RKO (cell line): ENCODE measurements around the gene SCN4A.
"Not testable (repeated sequence)": the region's sequence is repeated elsewhere in the genome, so short reads cannot be mapped to it uniquely, and the experiment has no call there.

Experiments
- DNase-seq: peaks from one replicate; pipeline ENCODE4 v3.0.0-alpha.2; 2016; ENCODE audit warnings: low spot score

Gene SCN4A

DNA sequence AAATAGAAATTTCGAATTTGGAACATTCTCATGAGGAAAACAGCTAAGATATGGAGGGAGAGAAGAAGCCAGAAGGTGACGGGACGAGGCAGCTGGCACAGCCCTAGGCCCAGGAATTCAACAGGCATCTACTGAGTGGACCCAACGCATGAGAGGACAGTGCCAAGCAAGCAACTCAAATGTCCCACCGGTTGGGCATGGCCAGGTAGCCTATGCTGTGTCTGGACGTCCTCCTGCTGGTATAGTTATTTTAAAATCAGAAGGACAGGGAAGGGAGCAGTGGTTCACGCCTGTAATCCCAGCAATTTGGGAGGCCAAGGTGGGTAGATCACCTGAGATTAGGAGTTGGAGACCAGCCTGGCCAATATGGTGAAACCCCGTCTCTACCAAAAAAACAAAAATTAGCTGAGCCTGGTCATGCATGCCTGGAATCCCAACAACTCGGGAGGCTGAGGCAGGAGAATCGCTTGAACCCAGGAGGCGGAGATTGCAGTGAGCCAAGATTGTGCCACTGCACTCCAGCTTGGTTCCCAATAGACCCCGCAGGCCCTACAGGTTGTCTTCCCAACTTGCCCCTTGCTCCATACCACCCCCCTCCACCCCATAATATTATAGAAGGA lies 56.0 kb downstream of the SCN4A start:
- no peak for DNase-seq

DNA sequence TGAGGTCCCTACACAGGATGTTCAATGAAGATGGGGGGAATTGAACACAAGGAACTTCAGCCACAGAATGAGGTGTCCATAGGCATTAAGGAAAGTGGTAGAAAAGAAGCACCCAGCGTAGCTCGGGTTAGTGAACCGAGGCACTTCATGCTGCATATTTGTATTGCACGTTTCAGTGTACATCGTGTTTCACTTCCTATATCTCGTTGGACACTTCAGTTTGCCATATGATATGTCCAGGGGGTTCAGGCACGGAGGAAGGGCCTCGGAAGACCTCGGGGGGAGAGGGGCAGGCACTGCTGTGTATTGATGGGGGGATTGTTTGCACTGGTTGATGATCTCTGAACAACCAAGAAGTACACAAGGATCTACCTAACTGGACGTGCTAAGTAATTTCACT lies 57.0 kb downstream of the SCN4A start:
- DNase-seq = not testable (repeated sequence)

DNA sequence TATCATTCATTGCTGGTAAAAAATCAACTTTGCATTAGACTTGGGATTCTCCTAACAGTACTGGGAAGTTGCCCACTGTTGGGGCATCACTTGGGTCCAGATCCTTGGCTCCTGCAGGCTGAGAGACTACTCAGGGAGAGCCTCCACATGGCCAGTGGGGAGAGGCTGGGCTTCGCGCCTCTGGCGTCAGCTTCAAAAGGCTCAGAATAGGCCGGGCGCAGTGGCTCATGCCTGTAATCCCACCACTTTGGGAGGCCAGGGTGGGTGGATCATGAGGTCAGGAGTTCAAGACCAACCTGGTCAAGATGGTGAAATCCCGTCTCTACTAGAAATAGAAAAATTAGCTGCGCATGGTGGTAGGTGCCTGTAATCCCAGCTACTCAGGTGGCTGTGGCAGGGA lies 58.2 kb downstream of the SCN4A start:
- no peak for DNase-seq

DNA sequence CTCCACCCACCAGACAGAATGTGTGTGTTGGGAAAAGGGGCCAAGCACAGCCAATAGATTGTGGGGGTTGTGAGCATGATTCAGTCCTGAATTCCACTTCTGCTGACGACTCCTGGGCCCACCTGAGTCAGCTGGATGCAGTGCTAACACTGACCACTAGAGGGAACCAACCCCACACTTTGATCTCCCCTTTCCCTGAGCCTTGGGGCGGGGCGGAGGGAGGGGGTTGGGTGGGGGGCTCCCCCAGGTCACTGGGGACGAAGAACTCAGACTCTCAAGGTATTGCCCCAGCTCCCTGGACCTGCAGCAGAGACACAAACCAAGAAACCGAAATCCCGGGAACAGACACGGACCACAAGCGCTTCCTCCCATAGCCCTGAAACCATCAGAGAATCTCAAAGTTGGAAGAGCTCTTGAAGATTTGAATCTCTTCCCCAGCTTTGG lies 61.0 kb downstream of the SCN4A start:
- peak; percentile 51 for DNase-seq

DNA sequence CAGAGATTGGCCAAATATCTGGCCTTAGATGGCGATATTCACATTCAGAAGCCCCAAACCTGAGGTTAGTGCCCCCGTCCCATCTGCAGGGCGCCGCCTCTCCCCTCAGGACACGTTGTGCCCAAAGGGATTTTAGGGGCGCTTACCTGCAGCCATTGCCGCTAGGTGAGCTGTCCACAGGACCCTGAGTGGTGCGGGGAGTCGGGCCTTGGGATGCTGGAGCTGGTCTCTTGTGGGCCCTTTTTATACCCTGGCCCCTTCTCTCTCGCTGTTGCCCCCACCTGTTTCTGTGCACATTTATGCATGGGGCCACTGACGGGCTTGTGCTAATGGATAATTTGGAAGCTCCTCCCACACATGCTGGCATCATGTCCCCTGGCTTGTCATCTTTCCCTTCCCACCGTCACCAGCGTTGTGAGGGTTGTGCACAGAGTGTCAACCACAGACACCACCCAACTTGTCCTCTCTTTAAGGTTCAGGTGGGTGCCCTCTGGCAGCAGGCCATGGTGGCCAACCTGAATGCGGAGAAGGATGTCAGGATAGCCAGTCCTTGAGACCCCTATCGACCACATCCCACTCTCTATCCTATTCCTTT lies 61.6 kb downstream of the SCN4A start, which contains the start of gene CSHL1:
CSHL1 (minus strand) TSS at position 218 of the 595 bp plus-strand sequence; CDS start at position 156, 62 bp downstream.
- no peak for DNase-seq

DNA sequence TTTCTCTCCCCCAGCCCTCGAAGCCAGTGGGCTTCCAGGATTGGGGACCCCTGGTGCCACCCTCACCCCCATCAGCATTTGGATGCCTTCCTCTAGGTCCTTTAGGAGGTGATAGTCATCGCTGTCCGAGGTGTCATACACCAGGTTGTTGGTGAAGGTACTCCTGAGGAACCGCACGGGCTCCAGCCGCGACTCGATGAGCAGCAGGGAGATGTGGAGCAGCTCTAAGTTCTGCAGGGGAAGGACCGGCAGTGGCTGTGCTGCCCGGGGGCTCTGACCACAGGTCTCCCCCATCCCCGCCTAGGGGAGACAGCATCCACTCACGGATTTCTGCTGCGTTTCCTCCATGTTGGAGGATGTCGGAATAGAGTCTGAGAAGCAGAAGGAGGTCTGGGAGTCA lies 62.6 kb downstream of the SCN4A start:
- DNase-seq = no peak

DNA sequence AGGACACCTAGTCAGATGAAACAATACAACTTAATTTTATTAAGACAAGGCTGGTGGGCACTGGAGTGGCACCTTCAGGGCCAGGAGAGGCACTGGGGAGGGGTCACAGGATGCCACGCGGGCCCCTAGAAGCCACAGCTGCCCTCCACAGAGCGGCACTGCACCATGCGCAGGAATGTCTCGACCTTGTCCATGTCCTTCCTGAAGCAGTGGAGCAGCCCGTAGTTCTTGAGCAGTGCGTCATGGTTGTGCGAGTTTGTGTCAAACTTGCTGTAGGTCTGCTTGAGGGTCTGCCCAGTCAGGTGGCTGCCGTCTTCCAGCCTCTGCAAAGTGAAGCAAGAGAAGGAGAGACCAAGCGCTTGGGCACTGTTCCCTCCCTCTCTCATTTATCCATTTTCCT lies 63.1 kb downstream of the SCN4A start:
- DNase-seq = not testable (repeated sequence)

DNA sequence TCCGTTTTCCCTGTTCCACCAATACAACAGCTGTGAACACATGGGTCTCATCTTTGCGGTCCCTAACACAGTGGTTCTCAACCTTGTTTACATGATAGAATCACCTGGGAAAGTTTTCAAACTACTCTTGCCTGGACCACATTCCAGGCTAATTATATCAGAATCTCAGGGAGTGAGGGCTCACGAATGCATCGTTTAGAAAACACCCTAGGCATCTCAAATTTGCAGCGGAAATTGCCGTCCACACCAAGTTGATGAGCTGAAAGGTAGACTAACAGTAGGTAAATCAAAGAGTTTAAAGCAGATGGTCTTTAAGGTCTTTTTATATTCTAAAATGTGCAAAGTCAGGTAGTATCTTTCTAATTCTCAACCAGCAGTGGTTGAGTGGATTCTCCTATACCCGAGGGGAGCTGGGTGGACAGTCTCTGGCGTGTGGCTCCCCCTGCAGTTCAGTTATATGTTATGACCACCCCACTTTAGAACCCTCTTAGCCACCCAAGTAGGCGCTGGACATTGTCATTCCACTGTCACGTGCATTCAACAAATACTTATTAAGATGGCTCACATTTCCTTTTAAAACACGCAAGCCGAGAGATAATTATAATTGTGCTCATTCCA lies 65.4 kb downstream of the SCN4A start:
- peak; percentile 10 for DNase-seq

DNA sequence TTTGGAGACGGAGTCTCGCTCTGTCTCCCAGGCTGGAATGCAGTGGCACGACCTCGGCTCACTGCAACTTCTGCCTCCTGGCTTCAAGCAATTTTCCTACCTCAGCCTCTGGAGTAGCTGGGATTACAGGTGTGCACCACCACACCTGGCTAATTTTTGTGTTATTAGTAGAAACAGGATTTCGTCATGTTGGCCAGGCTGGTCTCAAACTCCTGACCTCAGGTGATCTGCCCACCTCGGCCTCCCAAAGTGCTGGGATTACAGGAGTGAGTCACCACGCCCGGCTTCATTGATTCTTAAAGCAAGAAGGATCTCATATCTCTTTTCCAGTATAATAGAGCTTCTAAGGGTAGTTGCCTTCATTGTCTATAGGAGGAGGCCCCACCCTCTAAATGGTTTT lies 67.9 kb downstream of the SCN4A start:
- DNase-seq = not testable (repeated sequence)

DNA sequence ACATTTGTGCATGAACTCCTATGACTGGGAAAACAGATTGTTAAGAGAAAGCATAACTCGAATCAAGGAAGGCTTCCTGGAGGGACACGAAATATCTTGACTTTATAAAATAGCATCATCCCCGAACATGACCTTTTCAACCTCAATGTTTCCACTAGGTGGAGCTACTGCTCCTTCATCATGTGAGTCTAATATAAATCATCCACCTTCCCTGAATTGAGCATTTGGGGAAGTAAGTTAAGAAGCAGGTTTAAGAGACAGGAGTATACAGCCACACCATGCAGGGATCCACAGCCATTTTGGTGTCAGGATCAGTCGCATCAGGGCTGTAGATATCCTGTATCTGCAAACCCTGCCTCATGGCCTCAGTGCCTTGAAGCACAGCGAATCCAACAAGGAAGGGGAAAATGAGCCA lies 68.9 kb downstream of the SCN4A start:
- not testable (repeated sequence) for DNase-seq

DNA sequence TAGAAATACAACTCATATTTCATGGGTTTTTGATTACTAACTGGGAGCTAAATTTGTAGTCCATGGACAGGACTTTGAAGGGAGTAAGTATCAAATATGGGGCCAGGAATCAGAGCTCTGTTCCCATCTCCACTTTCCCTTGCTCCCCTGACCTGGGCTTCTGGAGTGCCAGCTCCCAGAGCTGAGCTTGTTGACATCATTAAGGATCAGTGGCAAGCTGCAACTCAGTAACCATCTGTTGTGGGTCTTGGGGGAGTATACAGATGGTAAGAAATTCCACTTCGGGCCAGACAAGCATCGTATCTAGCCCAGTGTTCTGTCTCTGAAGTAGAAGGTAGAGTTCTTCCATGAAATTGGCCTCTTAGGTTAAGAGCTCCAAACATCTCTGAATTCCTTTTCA lies 70.7 kb downstream of the SCN4A start:
- not testable (repeated sequence) for DNase-seq

DNA sequence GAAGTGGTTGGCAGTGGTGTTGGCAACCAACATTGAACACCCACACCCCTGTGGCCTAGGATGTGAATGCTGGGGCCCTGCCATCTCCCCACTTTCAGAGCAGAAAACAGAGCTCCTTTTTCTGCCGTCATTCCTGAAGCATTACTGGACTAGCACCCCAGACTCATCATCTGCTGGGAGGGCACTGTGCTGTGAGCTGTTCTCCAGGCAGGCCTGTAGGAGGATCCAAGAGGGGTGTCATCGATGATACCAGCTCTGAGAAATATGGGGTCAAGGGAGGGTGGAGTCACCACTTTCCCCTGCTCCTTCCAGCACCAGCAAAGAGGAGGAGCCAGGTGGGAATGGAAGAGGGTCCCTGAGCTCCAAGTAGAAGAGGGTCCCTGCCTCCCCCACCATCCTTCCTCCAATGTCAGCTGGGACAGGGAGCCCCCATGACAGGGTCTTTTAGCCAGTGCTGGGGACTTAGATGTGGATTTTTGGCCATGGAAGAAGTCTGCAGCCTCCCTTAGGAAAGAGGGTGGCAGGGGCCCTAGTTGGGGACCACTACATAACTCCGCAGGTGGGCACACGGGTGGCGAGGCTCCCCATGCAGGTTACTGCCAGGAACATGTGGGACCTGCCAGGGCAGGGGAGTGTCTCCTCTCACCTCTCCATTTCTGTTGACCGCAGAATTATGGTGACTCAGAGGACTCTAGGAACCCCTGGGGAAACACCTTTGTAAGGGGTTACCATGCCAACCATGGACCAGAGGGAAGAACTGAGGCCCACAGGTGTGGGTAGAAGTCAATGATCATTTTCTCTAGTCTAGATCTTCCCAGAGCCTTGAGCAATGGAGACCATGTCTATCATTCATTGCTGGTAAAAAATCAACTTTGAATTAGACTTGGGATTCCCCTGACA lies 73.6 kb downstream of the SCN4A start:
- peak; percentile 47 for DNase-seq

DNA sequence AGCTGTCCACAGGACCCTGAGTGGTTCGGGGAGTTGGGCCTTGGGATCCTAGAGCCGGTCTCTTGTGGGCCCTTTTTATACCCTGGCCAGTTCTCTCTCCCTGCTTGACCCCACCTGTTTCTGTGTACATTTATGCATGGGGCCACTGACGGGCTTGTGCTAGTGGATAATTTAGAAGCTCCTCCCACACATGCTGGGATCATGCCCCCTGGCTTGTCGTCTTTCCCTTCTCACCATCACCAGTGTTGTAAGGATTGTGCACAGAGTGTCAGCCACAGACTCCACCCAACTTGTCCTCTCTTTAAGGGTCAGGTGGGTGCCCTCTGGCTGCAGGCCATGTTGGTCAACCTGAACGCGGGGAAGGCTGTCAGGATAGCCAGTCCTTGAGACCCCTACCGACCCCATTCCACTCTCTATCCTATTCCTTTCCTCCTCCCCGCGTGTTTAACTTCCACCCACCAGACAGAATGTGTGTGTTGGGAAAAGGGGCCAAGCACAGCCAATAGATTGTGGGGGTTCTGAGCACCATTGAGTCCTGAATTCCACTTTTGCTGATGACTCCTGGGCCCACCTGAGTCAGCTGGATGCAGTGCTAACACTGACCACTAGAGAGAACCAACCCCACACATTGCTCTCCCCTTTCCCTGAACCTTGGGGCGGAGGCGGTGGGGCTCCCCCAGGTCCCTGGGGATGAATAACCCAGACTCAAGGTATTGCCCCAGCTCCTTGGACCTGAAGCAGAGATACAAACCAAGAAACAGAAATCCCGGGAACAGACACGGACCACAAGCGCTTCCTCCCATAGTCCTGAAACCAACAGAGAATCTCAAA lies 76.0 kb downstream of the SCN4A start, which contains the start of gene CSH1:
CSH1 (minus strand) TSS at position 51 of the 831 bp plus-strand sequence. CDS start 63 bp downstream, outside the sequence.
- DNase-seq = not testable (repeated sequence)

DNA sequence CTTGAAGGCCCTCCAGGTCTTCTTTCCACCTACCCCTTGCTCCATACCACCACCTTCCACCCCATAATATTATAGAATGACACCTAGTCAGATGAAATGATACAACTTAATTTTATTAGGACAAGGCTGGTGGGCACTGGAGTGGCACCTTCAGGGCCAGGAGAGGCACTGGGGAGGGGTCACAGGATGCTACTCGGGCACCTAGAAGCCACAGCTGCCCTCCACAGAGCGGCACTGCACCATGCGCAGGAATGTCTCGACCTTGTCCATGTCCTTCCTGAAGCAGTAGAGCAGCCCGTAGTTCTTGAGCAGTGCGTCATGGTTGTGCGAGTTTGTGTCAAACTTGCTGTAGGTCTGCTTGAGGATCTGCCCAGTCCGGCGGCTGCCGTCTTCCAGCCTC lies 77.9 kb downstream of the SCN4A start:
- DNase-seq = not testable (repeated sequence)

DNA sequence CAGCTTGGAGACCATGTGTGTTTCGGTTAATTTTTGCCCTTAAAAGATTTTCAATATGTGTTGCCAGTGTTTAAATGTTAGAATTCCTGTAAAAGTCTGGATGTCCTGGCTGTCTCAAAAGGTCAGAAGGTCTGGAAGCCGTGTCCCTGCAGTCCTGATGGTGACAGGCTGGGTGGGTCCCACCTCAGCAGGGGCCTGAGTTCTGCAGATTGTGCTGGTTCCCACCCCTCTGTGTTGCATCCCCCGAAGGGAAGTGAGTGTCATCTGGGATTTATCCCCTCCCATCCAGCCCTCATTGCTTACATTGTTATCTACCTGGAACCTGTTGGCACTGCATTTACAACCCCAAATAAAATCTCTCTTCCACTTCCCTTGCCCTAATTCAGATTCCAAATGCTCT lies 78.7 kb downstream of the SCN4A start:
- DNase-seq = not testable (repeated sequence)

DNA sequence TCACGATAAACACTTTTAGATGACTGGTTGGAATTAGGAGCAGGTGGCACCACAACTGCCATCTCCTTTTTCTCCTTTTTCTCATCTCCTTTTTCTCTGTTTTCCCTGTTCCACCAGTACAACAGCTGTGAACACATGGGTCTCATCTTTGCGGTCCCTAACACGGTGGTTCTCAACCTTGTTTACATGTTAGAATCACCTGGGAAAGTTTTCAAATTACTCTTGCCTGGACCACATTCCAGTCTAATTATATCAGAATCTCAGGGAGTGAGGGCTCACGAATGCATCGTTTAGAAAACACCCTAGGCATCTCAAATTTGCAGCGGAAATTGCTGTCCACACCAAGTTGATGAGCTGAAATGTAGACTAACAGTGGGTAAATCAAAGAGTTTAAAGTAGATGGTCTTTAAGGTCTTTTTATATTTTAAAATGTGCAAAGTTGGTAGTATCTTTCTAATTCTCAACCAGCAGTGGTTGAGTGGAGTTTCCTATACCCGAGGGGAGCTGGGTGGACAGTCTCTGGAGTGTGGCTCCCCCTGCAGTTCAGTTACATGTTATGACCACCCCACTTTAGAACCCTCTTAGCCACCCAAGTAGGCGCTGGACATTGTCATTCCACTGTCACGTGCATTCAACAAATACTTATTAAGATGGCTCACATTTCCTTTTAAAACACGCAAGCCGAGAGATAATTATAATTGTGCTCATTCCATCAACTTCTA lies 80.2 kb downstream of the SCN4A start:
- not testable (repeated sequence) for DNase-seq

DNA sequence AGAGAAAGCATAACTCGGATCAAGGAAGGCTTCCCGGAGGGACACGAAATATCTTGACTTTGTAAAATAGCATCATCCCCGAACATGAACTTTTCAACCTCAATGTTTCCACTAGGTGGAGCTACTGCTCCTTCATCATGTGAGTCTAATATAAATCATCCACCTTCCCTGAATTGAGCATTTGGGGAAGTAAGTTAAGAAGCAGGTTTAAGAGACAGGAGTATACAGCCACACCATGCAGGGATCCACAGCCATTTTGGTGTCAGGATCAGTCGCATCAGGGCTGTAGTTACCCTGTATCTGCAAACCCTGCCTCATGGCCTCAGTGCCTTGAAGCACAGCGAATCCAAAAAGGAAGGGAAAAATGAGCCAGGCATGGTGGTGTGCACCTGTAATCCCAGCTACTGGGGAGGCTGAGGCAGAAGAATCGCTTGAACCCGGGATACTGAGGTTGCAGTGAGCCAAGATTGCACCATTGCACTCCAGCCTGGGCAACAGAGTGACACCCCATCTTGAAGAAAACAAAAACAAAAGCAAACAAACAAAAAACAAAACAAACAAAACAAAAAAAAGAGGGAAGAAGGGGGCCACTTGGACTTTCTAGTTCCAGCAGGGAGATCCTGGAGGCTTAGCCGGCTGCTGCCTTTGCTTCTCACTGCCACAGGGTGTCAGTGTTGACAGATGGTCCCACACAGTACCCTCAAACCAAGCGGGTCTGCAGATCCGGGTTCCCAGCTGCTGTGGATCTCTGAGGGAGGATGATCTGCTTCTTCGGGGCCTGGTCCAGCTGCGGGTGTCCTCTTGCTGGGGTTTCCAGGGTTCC lies 83.5 kb downstream of the SCN4A start:
- DNase-seq = peak; percentile 50
